Keratinocyte (primary cell): ENCODE results near the gene TESK1.

ENCODE experiments used
- CTCF ChIP-seq, 3 experiments: IDR thresholded peaks in 1 of 3; conservative IDR thresholded peaks in 1 of 3; optimal IDR thresholded peaks in 1 of 3; 2 replicates in 2 of 3; 3 replicates in 1 of 3; pipeline versions ENCODE3 to v1.5.1; 2011; ENCODE audit warnings: low read length in 3 of 3, mild to moderate bottlenecking in 3 of 3, moderate library complexity in 2 of 3, control low read depth in 1 of 3, inconsistent platforms in 1 of 3; ENCODE audit not compliant: insufficient read depth in 2 of 3; ENCODE audit errors: extremely low read depth in 1 of 3
- EZH2 ChIP-seq: IDR thresholded peaks from one replicate; pipeline ENCODE4 v1.6.1; 2012; ENCODE audit warnings: inconsistent platforms, mild to moderate bottlenecking, low read length, moderate library complexity

- peak in 2 of 3 experiments; percentile 19 to 22 for TF ChIP-seq CTCF (optimal IDR thresholded peaks at IDR 0.05 in 1 of 3, IDR thresholded peaks at IDR 0.05 in 1 of 3, conservative IDR thresholded peaks at IDR 0.05 in 1 of 3; ENCODE audit: extremely low read depth in 1 of 3, insufficient read depth in 2 of 3, low read length in 3 of 3)
- no peak for TF ChIP-seq EZH2
Measured at GRCh38 chr9:35657546-35658136, 52.6 kb downstream of the TESK1 start, which contains the start of gene RMRP.
